Measurements from ENCODE around the gene AGAP3. TPM values are rescaled to one million over a fixed set of nuclear protein-coding genes. Genes with fewer than 3 reads are reported as not detected.
A peak's percentile ranks its signal among the peaks of the same experiment; 100 is the strongest.

The AGAP3 gene
- total and polyA plus RNA-seq, 4 donors: 75.9 to 194 (median 110) TPM

DNA sequence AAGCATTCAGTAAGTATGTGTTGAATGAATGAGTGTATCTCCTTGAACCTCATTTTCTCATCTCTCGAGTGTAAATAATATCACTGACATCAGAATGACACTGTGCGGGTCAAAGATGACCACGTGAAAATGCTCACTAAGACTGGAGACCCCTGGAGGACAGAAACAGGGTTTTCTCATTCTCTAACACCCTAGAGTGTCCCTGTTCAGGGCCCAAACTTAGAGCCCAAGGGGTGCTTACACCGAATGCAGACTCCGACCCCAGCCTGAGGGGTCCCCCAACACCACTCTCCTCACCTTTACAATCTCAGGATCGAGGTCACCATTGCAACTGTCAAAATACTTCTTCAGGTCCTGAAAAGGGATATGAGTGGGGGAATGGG lies 30.0 kb upstream of the AGAP3 start:
- Histone ChIP-seq H3K4me1 (ENCODE audit: control insufficient read depth in 5 of 5, insufficient read depth in 5 of 5, low read length in 5 of 5) (peaks cover 6 to 35% (median 18%) of the 10 kb centered on the region in 5 donors), H3K4me3 (no peak overlapping the region), H3K36me3 (ENCODE audit: control insufficient read depth in 4 of 4, insufficient read depth in 4 of 4, low read length in 4 of 4) (no peaks in the 10 kb centered on the region), H3K27ac (ENCODE audit: low read depth in 1 of 2, low read length in 1 of 2) (no peak overlapping the region), H3K9ac (ENCODE audit: insufficient read depth in 1 of 2, low read length in 2 of 2) (no peak overlapping the region), H3K27me3 (ENCODE audit: control insufficient read depth in 3 of 3, insufficient read depth in 3 of 3, low read length in 2 of 3) (no peaks in the 10 kb centered on the region), H3K9me3 (ENCODE audit: control insufficient read depth in 4 of 4, insufficient read depth in 3 of 4, low read length in 3 of 4) (no peaks in the 10 kb centered on the region)
- TF ChIP-seq CTCF (IDR thresholded peaks at IDR 0.05; ENCODE audit: control extremely low read depth, extremely low read depth): no peak
- ATAC-seq (ENCODE audit: insufficient read depth, low FRiP score) (no peak), DNase-seq (no peak)
- 90 to 96% methylated on average over 6 of the region's 6 CpGs for WGBS, 2 donors

- no peak for DNase-seq
- no peak overlapping the region for H3K27ac ChIP-seq (ENCODE audit: low read depth in 1 of 2, low read length in 1 of 2)
- H3K36me3 ChIP-seq (ENCODE audit: control insufficient read depth in 4 of 4, insufficient read depth in 4 of 4, low read length in 4 of 4): peaks cover 0 to 2% (median 0%) of the 10 kb centered on the region in 4 donors
- H3K27me3 ChIP-seq (ENCODE audit: control insufficient read depth in 3 of 3, insufficient read depth in 3 of 3, low read length in 2 of 3): no peaks in the 10 kb centered on the region
- no peaks in the 10 kb centered on the region for H3K9me3 ChIP-seq (ENCODE audit: control insufficient read depth in 4 of 4, insufficient read depth in 3 of 4, low read length in 3 of 4)
- no peak overlapping the region for H3K9ac ChIP-seq (ENCODE audit: insufficient read depth in 1 of 2, low read length in 2 of 2)
- no peak for TF ChIP-seq CTCF (IDR thresholded peaks at IDR 0.05; ENCODE audit: control extremely low read depth, extremely low read depth)
- 34 to 54% methylated on average over 29 of the region's 29 CpGs for WGBS, 2 donors
- peak overlapping the region; percentile 62 for H3K4me3 ChIP-seq
- H3K4me1 ChIP-seq (ENCODE audit: control insufficient read depth in 5 of 5, insufficient read depth in 5 of 5, low read length in 5 of 5): peaks cover 11 to 41% (median 21%) of the 10 kb centered on the region in 5 donors
- no peak for ATAC-seq (ENCODE audit: insufficient read depth, low FRiP score)
Observed at GRCh38 chr7:151056666-151057505, 29.4 kb upstream of the AGAP3 start.

GRCh38 chr7:151057506-151057988 lies 28.7 kb upstream of the AGAP3 start, which contains the start of gene CDK5:
Gene CDK5, minus strand, starts transcription at chr7:151057897. Its CDS starts 49 bp downstream, at chr7:151057848.
- peak within 1 kb of the TSS; percentile 62 for H3K4me3 ChIP-seq
- H3K27me3 ChIP-seq (ENCODE audit: control insufficient read depth in 3 of 3, insufficient read depth in 3 of 3, low read length in 2 of 3): no peaks in the 10 kb centered on the region
- 0 to 1% methylated on average over 30 of the region's 30 CpGs for WGBS, 2 donors
- H3K36me3 ChIP-seq (ENCODE audit: control insufficient read depth in 4 of 4, insufficient read depth in 4 of 4, low read length in 4 of 4): peaks cover 0 to 5% (median 0%) of the 10 kb centered on the region in 4 donors
- H3K27ac ChIP-seq (ENCODE audit: low read depth in 1 of 2, low read length in 1 of 2): peak within 1 kb of the TSS; percentile 96
- H3K9ac ChIP-seq (ENCODE audit: insufficient read depth in 1 of 2, low read length in 2 of 2): peak within 1 kb of the TSS; percentile 42 to 93
- H3K9me3 ChIP-seq (ENCODE audit: control insufficient read depth in 4 of 4, insufficient read depth in 3 of 4, low read length in 3 of 4): no peaks in the 10 kb centered on the region
- DNase-seq (no peak), ATAC-seq (ENCODE audit: insufficient read depth, low FRiP score) (no peak)
- TF ChIP-seq CTCF (IDR thresholded peaks at IDR 0.05; ENCODE audit: control extremely low read depth, extremely low read depth): no peak
- peaks cover 12 to 44% (median 25%) of the 10 kb centered on the region in 5 donors for H3K4me1 ChIP-seq (ENCODE audit: control insufficient read depth in 5 of 5, insufficient read depth in 5 of 5, low read length in 5 of 5)
